HG02938 (cell line): ENCODE results near the gene CHERP.
"Not testable (repeated sequence)": the region's sequence is repeated elsewhere in the genome, so short reads cannot be mapped to it uniquely, and the experiment has no call there.

Experiments used
- ATAC-seq: cut with Tn5 transposase; IDR thresholded peaks from one replicate; pipeline ENCODE4 v1.9.1; 2021; ENCODE audit warnings: mild to moderate bottlenecking, moderate library complexity; ENCODE audit not compliant: unreplicated experiment

CHERP gene

GRCh38 chr19:16543734-16544133 lies 1.5 kb upstream of the CHERP start:
- ATAC-seq, result not testable (repeated sequence)

DNA sequence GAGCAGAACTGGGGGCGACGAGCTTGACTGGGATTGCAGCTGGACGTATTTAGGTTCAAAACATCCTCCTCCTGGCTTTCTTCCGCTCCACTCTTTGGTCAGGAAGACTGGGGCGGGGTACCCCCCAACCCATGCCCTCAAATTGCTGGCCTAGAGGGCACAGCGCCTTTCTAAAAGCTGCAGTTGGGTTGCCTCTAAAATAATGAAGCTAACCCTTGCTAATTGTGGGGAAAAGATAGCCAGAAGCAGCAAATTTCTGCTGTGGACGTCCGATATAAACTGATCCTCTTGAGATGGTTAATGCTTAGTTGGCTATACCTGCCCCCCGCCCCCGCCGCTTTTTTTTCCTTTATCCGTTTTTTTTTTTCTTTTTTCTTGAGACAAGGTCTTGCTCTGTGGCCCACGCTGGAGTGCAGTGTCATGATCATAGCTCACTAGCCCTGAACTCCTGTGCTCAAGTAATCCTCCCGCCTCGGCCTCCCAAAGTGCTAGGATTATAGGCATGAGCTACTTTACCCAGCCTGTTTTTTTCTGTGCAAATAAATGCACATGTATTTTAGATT lies 754 bp upstream of the CHERP start:
- no peak for ATAC-seq

DNA sequence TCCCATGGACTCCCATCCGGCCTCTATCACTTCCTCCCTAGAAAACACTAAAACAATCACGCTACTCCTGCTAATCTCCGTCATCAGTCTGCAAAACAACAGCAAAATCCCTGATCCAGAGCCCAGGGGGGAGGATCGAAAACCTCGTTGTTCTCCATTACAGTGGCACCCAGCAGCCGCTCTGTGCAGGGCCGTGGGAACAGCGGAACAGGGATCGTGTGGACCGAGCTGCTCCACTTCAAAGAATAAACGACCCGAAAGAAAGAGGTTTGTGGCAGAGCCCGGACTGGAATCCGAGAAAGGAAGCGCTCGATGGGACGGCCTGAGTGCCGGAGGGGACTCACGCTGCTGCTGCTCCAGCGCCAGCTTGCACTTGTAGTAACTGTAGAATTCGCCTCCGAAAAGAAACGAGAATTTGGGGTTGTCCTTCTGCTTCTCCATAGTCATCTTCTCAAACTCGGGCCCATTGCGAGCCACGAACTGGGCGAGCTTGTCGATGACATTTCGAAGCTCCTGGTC lies 652 bp downstream of the CHERP start:
- no peak for ATAC-seq

- ATAC-seq, result no peak
Measured at GRCh38 chr19:16540948-16541347, 1.3 kb downstream of the CHERP start.

- no peak for ATAC-seq
Measured at GRCh38 chr19:16537111-16537510, 5.1 kb downstream of the CHERP start.

- no peak for ATAC-seq
Measured at GRCh38 chr19:16536130-16536529, 6.1 kb downstream of the CHERP start.

GRCh38 chr19:16535381-16535780 lies 6.9 kb downstream of the CHERP start:
- no peak for ATAC-seq

- no peak for ATAC-seq
Measured at GRCh38 chr19:16532440-16533234, 9.6 kb downstream of the CHERP start.

DNA sequence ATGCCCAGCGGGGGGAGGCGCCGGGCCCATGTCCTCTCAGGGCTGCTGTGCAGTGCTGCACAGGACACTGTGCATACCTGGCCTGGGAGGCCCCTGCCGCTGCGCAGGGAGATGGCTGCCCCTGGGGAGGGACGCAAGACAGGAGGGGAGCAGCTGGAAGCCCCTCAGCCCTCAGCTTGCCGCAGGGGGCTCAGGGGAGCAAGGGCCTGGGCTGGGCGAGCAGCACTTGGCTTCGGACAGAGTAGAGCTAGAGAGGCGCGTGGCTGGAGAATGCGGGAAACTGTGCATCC lies 10.9 kb downstream of the CHERP start:
- no peak for ATAC-seq

DNA sequence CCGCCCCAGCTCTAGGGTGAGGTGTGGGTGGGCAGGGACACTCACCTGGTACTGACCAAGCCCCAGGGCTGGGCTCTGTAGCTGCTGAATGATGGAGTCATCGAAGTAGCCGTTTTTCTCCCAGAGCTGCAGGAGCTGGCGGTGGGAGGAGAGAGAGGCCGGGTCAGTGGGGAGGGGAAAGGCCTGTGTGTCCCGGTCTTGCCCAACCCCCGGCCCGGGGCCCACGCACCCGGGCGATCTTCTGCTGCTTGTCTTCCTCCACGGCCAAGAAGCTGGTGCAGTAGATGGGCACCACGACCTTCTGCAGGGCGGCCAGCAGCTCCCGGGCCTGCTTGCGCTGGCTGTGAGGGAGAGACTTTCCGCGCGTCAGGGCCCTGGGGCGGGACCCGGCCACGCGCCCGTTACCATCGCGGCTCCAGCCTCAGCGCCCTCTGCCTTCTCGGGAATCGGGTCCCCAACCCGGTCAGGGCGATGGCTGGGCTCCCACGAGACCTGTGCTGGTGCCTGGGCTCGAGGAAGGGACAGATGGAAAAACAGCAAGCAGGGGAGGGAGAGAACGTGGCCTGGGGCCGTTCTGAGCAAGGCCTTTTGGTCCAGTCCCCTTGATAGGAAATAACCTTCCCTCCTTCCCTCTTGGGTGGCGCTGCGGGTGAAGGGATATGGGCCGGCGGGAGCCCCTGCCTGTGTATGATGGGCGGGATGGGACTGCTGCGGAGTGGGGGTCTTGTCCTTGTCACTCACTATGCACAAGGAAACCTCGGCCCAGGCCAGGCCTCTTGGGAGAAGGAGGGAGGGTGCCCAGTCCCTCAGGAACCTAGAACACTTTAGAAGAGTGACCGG lies 11.5 kb downstream of the CHERP start:
- no peak for ATAC-seq

GRCh38 chr19:16529466-16530144 lies 12.6 kb downstream of the CHERP start:
- ATAC-seq, result no peak

- ATAC-seq, result no peak
Measured at GRCh38 chr19:16527971-16528521, 14.2 kb downstream of the CHERP start.

DNA sequence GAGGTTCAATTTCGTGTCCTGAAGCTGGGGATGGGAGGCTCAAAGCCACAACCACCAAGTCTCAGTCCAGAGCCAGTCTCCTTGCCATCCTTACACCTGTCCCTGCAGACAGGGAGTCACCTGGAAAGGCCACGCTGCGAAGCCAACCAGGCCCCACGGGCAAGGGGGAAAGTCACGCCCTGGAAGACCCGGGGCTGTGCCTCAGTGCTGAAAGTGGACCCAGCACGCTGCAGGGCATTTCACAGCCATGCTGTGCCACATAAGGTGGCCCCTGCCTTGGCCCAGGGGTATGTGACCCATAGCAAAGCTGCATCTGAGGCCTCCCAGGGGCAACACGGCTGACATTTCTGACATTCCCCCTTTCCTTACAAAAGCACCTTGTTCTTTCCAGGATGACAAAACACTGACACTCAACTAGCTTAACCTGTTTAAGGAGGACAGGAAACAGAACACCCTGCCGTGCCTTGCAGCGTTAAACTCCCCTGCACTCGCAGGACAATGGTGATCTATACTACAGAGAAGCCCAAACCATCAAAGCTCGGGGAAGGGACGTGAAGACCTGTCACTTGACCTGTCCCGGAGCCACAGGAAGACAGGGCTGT lies 14.8 kb downstream of the CHERP start:
- no peak for ATAC-seq

GRCh38 chr19:16525751-16526481 lies 16.3 kb downstream of the CHERP start:
- no peak for ATAC-seq

GRCh38 chr19:16524991-16525734 lies 17.1 kb downstream of the CHERP start:
- no peak for ATAC-seq

DNA sequence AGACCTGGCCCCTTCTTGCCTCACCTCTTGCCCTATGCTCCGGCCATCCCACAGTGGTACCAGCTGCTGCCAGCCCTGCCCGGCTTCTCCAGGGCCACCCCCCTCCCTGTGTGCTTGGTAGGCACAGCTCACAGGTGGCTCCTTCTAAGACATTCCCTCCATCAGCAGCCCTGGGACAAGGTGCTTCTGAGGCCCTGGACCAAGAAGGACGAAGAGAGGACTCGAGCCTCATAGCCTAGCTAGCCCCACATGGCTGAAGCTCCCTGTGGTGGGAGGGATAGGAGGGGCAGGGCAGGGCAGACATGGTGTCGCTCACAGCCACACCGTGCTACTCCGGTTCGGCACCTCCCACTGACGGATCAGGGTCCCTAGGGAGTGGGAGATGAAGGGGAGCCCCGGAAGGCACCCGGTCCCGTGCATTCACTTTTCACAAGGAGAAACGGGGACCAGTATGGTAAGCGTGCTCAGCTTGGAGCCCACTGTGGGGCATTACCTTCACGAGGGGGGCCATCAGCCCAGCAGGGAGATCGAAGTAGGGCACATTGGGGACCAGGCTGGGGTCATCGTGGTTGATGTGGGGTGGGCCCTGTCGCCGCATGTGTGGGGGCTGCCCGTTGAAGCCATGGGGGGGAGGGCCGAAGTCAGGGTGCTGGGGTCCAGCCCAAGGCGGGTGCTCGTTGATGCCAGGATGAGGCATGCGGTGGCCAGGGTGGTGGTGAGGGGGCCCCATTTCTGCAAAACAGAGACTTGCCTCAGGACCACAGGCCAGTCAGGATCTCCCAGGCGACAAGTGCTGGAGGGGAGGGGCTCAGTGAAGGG lies 19.5 kb downstream of the CHERP start:
- ATAC-seq, result no peak

DNA sequence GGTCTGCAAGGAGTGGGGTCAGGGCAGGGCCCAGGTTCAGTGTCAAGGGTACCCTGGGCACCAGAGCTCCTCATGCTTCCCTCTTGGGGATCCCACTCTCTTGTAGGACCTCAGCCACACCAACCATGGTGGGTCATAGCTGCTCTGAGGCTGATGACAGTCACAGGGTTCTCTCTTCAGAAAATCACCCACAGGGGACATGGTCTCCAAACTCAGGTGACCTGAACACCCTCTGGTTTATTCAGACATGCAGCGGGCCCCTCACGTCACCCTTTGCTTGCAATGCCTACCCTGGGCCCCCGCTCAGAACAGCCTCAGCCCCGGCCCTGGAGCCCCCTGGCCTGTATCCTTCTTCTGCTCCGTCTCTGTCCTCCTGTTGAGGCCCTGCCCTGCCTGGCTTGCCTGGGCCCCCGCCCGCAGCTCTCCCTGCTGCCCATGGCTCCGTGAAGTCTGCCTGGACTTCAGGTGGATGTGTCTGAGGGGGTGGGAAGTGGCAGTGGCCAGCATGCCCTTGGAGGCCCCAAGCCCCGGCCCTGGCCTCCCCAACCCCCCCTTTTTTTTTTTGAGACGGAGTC lies 20.4 kb downstream of the CHERP start:
- no peak for ATAC-seq
